ENCODE data around the gene GLYATL1. TPM values are rescaled to one million over a fixed set of nuclear protein-coding genes. Genes with fewer than 3 reads are reported as not detected.

Gene GLYATL1
- total RNA-seq, 1 donor from 2014 or later = not detected

DNA sequence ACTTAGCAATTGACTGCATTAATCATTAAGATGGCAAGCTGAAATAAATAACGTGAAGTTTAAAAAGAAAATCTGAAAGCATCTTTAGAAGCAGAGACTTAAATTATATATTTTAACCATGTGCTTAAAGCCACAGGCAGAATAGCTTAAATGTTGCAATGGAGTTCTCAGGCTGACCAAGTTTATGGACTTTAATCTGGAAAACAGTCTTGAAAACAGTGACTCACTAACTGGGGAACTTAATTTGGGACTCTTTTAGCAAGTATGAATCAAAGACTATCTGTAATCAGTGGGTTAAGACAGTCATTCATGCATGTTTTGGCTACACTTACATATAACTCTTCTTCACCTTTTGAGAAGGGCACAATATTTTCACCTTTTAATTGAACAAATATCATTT is 12.6 kb upstream of the GLYATL1 start:
- DNase-seq (ENCODE audit: low read depth) = no peak

DNA sequence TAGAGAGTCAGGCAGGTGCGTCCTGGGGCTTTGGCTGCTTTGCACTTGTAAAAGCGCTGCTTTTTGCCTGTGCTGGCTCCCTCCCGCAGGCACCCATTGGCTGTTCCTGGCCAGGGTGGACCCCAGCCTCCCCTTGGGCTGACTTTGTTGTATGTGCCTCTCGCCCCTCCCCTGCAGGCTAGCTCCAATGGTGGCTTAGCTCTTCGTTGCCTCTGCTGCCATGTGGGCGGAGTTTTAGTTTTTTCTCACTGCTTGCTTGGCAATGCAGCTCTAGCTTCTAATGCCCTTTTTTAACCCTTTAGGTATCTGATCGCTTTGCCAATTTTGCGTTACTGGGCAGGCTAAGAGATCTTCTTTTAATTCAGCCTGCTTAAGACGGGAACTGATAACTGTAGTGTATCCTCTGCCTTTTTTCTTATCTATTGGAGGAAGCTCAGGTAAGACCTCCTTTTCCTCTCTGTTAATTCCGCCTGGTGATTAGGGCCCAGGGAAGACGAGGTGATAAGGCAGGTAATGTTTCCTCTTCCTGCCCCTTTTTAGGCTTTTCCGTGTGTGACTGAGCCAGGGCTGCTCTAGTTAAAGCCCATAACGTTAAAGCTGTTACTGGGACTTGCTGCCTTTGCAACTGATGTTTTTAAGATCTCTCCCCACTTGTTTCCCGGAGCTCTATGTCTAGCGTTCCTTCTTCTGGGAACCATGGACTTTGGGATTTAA is 11.7 kb upstream of the GLYATL1 start:
- DNase-seq (ENCODE audit: low read depth) = no peak

GRCh38 chr11:58928107-58928499 is 11.2 kb upstream of the GLYATL1 start:
- no peak for DNase-seq (ENCODE audit: low read depth)

DNA sequence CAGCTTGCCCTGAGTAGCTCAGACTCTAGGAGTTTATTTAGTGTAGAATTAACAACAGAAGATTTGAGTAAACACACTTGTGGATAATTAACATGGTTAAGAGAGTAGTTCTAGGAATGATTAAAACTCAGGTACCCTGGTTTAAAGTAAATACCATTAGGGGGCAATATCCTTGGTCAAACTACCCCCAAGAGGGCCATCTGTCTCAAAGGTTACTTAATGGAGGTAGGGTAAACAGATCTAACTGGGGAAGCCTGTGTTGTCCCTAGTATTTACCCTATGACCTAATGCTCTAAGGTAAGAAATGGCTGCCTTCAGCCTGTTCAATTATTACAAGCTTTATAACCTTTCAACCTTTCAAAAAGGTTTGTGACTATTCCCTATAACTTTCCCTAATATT is 10.6 kb upstream of the GLYATL1 start:
- no peak for DNase-seq (ENCODE audit: low read depth)

DNA sequence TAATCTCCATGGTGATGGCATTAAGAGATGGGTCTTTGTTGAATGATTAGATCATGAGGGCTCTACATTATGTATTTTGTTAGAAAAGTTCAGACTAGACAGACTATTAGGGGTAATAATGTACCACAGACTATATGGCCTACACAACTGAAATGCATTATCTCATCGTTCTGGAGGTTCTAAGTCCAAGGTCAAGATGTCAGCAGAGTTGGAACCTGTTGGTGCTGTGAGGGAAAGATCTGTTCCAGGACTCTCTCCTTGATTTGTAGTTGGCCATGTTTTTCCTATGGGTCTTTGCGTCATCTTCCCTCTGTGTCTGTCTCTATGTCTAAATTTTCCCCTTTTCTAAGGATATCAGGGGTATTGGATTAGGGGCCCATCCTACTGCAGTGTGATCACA is 8.4 kb upstream of the GLYATL1 start:
- DNase-seq (ENCODE audit: low read depth) = no peak

- no peak for DNase-seq (ENCODE audit: low read depth)
Measured at GRCh38 chr11:58933661-58934060, 5.6 kb upstream of the GLYATL1 start.

- DNase-seq (ENCODE audit: low read depth) = no peak
Measured at GRCh38 chr11:58934945-58935513, 4.3 kb upstream of the GLYATL1 start.

DNA sequence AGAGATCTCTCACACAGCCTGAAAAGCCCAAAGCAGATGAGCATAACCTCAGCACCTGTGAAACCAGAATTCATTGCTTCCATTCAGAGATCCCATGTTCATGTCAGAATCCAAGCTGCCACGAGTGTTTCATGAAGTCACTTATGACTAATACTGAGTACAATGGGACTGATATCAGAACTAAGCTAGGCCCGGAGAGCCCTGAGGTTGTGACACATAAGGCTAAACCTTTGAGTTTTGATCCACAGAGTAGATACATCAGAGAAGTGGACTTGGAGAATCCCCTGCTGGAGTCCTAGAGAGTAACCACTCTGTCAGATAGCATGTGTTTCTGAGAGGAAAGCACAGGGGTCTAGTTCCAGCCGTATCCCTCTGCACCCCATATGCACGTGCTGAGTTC is 890 bp upstream of the GLYATL1 start:
- no peak for DNase-seq (ENCODE audit: low read depth)

- DNase-seq (ENCODE audit: low read depth) = no peak
Measured at GRCh38 chr11:58940028-58940427, 740 bp downstream of the GLYATL1 start.

GRCh38 chr11:58941838-58942237 is 2.5 kb downstream of the GLYATL1 start:
- no peak for DNase-seq (ENCODE audit: low read depth)

- no peak for DNase-seq (ENCODE audit: low read depth)
Measured at GRCh38 chr11:58945663-58946062, 6.4 kb downstream of the GLYATL1 start.

DNA sequence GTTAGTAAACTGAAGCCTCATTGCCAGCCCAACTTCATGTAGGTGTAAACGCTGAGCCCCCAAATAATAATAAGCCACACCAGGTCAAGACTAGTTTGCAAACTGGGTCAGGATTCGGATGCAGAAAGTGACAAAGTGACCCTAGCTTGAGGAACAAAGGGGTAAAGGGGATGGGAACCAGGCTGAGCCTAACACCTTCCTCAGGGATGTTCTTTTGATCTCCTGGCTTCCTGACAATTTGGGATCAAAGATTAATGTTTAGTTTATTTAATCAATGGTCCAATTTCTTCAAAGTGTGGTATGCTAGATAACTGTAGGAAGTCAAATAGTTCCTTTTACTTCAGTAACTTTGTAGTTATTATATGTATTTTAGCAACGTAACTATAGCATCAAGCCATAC is 9.9 kb downstream of the GLYATL1 start:
- DNase-seq (ENCODE audit: low read depth) = no peak

- no peak for DNase-seq (ENCODE audit: low read depth)
Measured at GRCh38 chr11:58957922-58958321, 18.6 kb downstream of the GLYATL1 start.

GRCh38 chr11:58958500-58958899 is 19.2 kb downstream of the GLYATL1 start:
- peak; percentile 24 for DNase-seq (ENCODE audit: low read depth)

GRCh38 chr11:58963551-58964104 is 24.3 kb downstream of the GLYATL1 start:
- peak; percentile 2 for DNase-seq (ENCODE audit: low read depth)

DNA sequence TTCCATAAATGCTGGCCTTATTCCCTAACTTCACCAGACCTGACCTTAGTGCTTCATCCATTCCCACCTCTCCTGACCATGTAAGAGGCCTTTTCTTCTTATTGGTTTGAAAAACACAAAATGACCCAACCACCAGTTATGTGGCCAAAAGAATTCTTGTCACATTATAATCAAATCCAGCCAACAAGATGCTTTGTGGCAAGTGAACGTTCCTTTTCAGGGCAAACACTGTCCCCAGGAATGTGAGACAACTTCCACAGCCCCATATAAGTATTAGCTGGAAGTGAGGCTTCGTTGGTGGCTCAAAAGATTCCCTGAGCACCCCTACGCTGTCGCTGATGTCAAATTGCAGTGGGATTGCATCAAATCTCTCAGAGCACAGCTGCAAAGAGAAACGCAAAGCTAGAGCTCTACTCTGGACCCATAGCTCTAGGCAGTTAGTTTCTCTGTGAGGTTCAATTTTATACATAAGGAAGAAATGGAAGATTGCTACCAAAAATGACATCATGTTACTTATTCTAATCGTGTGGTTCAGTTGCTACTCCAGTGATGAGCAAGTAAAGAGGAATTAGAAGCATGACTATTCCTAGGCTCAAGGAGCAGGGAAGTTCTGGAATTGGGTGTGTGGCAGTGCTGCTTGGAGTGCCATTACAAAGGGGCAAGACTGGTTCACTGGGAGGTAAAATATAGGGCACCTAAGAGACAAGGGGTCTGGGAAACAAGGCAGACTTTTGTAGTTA is 26.1 kb downstream of the GLYATL1 start:
- peak; percentile 20 for DNase-seq (ENCODE audit: low read depth)

DNA sequence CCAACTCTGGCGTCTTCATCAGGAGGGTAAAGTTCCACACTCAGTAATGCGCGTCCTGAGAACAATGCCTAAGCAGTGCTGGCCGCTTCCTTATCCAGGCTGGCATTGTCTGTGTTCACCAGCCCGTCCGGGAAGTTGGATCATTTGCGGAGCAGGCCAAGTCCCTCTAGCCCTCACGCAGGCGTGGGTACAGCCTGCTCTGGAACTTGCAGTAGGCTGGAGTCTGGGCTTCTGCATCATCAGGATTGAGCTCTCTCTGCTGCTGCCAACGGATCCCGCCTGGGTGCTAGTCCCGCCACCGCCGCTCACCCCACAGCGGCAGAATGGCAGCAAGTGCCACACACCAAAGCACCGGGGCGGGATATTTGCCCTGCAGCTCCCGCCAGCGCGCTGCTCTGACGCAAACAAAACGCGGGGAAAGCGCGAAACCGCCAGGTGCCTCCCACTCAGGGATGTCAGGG is 29.0 kb downstream of the GLYATL1 start:
- no peak for DNase-seq (ENCODE audit: low read depth)

DNA sequence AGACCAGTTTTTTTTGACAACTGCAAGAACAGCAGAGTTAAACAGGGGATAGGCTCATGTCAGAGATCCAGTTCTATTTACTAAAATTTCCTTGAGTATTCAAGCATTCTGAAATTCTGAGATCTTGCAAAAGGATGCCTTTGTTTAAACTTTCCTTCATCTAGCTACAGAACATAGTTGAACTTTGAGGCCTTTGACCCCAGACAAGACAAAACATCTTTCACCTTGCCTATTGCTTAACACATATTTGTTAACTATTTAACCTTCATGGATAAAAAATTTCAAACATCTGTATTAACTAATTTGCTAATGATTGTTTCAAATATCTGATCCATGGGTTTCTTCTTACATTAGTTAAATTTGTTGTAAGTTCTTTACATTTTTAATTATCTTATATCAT is 38.2 kb downstream of the GLYATL1 start:
- DNase-seq (ENCODE audit: low read depth) = no peak

GRCh38 chr11:58979222-58979621 is 39.9 kb downstream of the GLYATL1 start:
- DNase-seq (ENCODE audit: low read depth) = no peak

- no peak for DNase-seq (ENCODE audit: low read depth)
Measured at GRCh38 chr11:58980159-58980843, 41.0 kb downstream of the GLYATL1 start.

DNA sequence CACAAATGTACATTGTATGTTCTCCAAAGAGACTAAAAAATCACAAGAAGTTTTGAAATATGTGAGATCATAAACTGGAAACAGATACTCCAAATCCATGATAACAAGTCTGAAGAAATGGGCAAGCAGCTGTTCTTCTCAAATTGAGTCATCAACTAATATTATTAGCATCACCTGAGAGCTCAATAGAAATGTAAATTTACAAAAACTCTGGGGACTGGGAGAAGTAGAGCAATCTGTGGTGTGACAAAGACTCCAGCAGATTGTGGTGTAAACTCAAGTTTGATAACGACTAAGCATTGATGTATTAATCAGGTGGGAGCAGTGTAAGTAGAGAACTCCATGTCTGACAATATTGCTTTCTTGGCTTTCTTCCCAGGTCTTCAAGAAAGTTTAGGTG is 53.2 kb downstream of the GLYATL1 start:
- DNase-seq (ENCODE audit: low read depth) = no peak

- no peak for DNase-seq (ENCODE audit: low read depth)
Measured at GRCh38 chr11:58994171-58994570, 54.9 kb downstream of the GLYATL1 start.
